ENCODE data around the gene CD8A.

CD8A gene

DNA sequence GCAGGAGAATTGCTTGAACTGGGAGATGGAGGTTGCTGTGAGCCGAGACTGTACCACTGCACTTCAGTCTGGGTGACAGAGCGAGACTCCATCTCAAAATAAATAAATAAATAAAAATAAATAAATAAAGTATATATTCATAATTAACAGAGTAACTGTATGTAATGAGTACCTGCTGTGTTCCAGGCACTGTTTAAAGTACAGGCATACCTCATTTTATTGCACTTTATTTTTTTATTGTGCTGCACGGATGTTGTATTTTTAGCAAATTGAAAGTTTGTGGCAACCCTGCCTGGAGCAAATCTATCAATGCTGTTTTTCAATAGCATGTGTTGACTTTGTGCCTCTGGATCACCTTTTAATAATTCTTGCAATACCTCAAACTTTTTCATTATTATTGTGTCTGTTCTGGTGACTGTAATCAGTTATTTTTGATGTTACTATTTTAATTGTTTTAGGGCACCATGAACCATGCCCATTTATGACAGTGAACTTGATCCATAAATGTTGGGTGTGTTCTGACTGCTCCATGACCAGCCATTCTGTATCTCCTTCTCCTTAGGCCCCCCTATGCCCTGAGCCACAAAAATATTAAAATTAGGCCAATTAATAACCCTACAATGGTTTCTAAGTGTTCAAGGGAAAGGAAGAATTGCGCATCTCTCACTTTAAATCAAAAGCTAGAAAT is 27.5 kb upstream of the CD8A start:
- TF ChIP-seq, protein P1, sequence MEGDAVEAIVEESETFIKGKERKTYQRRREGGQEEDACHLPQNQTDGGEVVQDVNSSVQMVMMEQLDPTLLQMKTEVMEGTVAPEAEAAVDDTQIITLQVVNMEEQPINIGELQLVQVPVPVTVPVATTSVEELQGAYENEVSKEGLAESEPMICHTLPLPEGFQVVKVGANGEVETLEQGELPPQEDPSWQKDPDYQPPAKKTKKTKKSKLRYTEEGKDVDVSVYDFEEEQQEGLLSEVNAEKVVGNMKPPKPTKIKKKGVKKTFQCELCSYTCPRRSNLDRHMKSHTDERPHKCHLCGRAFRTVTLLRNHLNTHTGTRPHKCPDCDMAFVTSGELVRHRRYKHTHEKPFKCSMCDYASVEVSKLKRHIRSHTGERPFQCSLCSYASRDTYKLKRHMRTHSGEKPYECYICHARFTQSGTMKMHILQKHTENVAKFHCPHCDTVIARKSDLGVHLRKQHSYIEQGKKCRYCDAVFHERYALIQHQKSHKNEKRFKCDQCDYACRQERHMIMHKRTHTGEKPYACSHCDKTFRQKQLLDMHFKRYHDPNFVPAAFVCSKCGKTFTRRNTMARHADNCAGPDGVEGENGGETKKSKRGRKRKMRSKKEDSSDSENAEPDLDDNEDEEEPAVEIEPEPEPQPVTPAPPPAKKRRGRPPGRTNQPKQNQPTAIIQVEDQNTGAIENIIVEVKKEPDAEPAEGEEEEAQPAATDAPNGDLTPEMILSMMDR (IDR thresholded peaks at IDR 0.05; ENCODE audit: extremely low read depth, missing control alignments): no peak
- DNase-seq (ENCODE audit: low spot score): no peak

- TF ChIP-seq, protein P1 (IDR thresholded peaks at IDR 0.05; ENCODE audit: extremely low read depth, missing control alignments): no peak
- no peak for DNase-seq (ENCODE audit: low spot score)
Observed at GRCh38 chr2:86815611-86816010, 24.9 kb upstream of the CD8A start.

GRCh38 chr2:86809481-86810121 is 18.9 kb upstream of the CD8A start:
- TF ChIP-seq, protein P1 (IDR thresholded peaks at IDR 0.05; ENCODE audit: extremely low read depth, missing control alignments): no peak
- no peak for DNase-seq (ENCODE audit: low spot score)

DNA sequence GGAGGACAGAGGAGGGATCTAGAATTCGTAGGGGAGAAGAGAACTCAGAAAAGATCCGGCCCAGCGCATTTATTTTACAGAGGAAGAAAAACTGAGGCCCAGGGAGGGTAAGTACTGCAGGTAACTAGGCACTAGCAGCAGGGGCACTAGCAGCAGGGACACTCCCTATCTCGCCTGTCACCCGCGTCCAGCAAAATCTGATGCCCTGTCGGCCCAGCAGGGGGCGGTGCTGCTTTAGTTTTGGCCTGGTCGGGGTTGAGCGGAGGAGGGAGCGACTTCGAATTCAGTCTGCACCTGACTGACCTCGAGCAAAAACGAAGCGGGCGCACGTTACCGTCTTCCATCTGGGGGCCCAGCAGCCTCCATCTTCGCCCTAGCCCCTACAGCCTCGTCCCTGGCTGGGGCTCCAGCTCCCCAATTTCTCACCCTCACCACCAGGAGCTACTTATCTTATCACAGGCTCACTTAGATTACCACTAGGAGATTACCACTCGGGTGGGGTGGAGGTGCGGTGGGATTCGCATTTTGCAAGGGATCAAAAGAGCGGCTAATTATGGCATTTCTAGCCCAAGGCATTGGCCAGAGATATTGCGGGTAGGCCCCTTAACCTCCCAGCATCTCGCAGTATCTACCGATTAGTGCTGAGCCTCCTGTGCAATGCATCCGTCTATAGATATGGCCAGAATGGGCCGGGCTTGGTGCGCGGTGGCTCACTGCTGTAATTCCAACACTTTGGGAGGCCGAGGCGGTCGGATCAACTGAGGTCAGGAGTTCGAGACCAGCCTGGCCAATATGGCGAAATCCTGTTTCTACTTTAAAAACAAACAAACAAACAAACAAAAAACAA is 17.8 kb upstream of the CD8A start:
- DNase-seq (ENCODE audit: low spot score): peak; percentile 96
- TF ChIP-seq, protein P1 (IDR thresholded peaks at IDR 0.05; ENCODE audit: extremely low read depth, missing control alignments): peak; percentile 95

DNA sequence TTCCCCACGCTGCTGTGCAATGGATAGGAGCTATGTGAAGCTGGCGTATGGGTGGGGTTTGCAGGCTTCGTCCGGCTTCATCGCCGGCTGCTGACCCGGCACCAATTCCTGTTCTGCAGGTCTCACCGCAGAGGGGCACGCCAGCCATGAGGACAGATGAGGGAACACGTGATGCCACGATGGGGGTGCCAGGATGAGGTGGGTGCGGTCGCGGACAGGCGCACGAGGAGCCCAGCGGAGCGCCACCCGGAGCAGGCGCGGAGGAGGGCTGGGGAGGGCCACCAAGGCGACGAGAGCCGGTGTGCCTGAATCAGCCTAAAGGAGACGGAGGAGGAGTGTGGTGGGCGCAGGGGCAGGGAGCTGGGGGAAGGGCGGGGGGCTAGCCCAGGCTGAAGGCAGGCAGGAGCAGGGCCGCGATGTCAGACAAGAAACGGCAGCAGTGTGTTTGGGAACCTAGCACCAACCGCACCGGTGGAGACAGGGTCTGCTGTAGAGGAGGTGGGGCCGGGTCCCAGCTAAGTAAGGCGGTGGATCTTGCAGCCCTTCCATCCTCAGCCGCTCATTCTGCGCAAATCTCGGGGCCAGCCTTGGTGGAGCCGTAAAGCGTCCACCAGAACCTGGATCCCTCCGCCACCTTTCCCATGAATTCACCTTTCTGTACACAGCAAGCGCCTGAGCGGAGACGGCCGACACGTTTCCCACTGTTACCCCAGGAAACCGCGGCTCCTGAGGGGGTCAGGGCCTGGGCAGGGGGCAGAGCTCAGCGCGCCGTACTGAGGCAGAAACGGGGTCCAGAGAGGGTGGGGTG is 17.0 kb upstream of the CD8A start:
- TF ChIP-seq, protein P1 (IDR thresholded peaks at IDR 0.05; ENCODE audit: extremely low read depth, missing control alignments): no peak
- peak; percentile 51 for DNase-seq (ENCODE audit: low spot score)

DNA sequence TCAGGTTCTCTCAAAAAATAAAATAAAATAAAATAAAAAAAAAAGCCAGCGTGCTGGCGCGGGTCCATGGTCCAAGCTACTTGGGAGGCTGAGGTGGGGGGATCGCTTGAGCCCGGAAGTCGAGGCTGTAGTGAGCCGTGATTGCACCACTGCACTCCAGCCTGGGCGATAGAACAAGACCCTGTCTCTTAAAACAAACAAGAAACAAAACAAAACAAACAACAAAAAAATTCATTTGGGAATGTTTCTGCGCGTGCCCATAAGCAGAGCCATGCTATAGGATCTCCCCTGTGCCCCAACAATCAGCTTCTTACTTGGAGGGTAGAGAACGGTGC is 16.4 kb upstream of the CD8A start:
- TF ChIP-seq, protein P1 (IDR thresholded peaks at IDR 0.05; ENCODE audit: extremely low read depth, missing control alignments): no peak
- DNase-seq (ENCODE audit: low spot score): no peak
